Fibroblast of the aortic adventitia (primary cell): ENCODE results near the gene SAMD4A. TPM values are rescaled to one million over a fixed set of nuclear protein-coding genes. Genes with fewer than 3 reads are reported as not detected.

ENCODE experiments used
- DNase-seq: peaks from one replicate; pipeline ENCODE4 v3.0.0-alpha.2; 2010; ENCODE audit warnings: low read depth
- H3K4me3 ChIP-seq: 2 replicates; pipeline ENCODE4 v1.5.1; 2011; ENCODE audit warnings: low read depth, mild to moderate bottlenecking, control low read depth, low read length, moderate library complexity
- total RNA-seq: library from RNA; depleted of rRNA; stranded (reverse); fragments of >200 nt; gene quantifications from 2 replicates; pipeline ENCODE4 v1.2.3, GENCODE V29; 2012; ENCODE audit warnings: low replicate concordance
- TF ChIP-seq, protein P1 (sequence below): IDR thresholded peaks from 2 replicates; pipeline ENCODE4 v1.5.1; 2011; ENCODE audit warnings: mild to moderate bottlenecking, low read length, control low read depth, inconsistent platforms; ENCODE audit not compliant: insufficient read depth

Gene SAMD4A
- total RNA-seq, 1 donor: 20.1 TPM

DNA sequence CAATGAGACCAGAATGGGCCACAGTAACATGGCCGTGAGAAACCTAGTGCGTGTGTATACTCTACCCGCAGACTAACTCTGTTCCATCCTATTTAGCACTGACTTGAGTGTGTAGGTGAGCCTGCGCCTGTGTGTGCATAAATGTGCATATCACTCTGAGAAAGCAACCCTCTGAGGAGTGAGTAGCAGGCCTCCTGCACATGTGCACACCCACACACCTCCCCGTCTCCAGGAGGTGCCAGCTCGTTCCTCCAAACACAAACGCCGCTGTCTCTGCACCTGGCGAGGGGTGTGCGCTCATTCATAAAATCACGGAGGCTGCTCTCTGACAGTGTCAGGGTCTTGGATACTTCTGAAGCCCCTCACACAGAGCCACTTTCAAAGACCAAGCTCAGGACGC is 196.8 kb downstream of the SAMD4A start:
- H3K4me3 ChIP-seq: no peak overlapping the region
- DNase-seq: no peak
- TF ChIP-seq, protein P1, sequence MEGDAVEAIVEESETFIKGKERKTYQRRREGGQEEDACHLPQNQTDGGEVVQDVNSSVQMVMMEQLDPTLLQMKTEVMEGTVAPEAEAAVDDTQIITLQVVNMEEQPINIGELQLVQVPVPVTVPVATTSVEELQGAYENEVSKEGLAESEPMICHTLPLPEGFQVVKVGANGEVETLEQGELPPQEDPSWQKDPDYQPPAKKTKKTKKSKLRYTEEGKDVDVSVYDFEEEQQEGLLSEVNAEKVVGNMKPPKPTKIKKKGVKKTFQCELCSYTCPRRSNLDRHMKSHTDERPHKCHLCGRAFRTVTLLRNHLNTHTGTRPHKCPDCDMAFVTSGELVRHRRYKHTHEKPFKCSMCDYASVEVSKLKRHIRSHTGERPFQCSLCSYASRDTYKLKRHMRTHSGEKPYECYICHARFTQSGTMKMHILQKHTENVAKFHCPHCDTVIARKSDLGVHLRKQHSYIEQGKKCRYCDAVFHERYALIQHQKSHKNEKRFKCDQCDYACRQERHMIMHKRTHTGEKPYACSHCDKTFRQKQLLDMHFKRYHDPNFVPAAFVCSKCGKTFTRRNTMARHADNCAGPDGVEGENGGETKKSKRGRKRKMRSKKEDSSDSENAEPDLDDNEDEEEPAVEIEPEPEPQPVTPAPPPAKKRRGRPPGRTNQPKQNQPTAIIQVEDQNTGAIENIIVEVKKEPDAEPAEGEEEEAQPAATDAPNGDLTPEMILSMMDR: no peak

GRCh38 chr14:54766276-54767138 is 199.6 kb downstream of the SAMD4A start:
- no peak overlapping the region for H3K4me3 ChIP-seq
- no peak for DNase-seq
- TF ChIP-seq, protein P1: no peak

DNA sequence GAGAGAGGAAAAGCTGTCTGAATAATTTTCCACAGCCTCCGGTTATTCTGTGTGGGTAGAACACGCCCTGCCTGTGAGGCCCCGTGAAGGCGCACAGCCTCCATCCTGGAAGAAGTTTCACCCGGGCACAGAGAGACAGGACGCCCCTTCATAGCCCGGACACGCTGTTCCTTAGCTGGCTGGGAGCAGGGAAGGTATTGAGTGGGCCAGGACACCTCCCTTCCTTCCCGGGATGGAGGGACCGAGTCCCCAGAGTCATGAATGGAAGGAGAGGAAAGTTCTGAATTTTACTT is 200.2 kb downstream of the SAMD4A start:
- DNase-seq: no peak
- TF ChIP-seq, protein P1: no peak
- no peak overlapping the region for H3K4me3 ChIP-seq

GRCh38 chr14:54767450-54767849 is 200.5 kb downstream of the SAMD4A start:
- TF ChIP-seq, protein P1: no peak
- DNase-seq: no peak
- H3K4me3 ChIP-seq: no peak overlapping the region

- no peak for DNase-seq
- TF ChIP-seq, protein P1: no peak
Observed at GRCh38 chr14:54768501-54769129, 201.7 kb downstream of the SAMD4A start.

GRCh38 chr14:54769951-54770863 is 203.3 kb downstream of the SAMD4A start:
- TF ChIP-seq, protein P1: no peak
- H3K4me3 ChIP-seq: no peak overlapping the region
- no peak for DNase-seq

More at GRCh38 chr14:54768501-54769129, 201.7 kb downstream of the SAMD4A start:
- H3K4me3 ChIP-seq: no peak overlapping the region
